CD4-positive, alpha-beta T cell treated with Interleukin-10 for 1 hour (primary cell): ENCODE results near the gene ZNF384.
A peak's percentile ranks its signal among the peaks of the same experiment; 100 is the strongest.

ENCODE experiments used
- DNase-seq: peaks from one replicate; pipeline ENCODE4 v3.0.0-alpha.2; 2020

ZNF384 gene

DNA sequence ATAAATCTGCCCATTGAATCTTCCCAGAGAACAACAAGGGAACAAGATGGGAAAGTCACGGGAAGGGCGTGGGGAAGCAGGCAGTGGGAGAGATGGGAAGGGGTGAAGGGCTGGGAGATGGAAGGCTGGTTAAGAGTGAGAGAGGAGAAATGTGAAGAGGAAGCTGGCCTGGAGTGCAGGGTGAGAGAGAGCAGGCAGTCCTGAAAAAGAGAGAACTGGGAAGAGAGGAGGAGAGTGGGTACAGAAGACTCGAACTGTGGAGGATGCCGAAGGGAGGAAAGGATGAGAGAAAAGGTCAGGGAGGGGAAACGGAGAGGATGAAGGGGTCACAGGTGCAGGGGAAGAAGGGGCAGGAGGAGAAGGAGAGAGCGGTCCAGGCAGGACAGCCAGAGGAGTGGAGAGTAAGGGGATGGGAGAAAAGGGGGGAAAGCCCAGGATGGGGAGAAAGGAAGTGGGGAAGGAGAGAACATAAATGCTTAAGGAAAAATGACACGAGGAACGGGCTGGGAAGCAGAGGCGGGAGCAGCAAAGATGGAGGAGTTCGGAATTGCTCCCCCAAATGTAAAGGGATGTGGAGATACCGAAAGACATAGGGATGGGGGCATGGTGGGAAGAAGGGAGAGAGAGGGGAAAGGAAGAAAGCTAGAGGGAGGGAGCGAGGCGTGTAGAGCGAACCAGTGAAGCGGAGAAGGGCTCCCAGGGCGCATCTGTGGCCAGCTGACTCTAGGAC is 10.2 kb upstream of the ZNF384 start:
- no peak for DNase-seq

DNA sequence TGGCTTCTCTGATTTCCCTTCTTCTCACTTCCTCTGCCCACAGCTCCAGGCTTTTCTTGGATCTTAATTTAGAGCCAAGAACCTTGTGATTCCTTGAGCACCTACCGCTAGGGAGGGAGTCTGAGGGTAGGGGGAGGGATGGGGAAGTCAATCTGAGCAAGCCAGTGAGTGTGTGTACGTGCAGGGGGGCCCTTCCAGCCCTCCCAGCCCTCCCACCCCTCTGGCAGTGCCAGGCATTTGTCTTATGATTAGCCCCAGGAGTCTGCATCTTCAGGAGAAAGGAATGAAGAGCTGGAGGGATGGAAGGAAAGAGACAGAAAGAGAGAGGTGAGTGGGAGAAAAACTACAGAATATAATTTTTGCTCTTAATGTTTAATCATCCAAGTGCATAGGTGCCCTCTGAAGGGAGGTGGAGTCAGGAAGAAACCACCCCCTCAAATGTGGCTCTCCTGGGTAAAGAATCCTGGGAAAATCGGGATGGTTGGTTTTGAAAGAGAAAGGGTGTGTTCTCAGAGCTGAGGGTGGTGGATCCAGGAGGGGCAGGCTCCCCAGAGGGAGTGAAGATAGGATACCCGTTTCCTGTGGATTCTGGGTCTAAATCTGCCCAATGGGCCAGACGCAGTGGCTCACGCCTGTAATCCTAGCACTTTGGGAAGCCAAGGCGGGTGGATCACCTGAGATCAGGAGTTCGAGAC is 9.3 kb upstream of the ZNF384 start:
- DNase-seq, result no peak

DNA sequence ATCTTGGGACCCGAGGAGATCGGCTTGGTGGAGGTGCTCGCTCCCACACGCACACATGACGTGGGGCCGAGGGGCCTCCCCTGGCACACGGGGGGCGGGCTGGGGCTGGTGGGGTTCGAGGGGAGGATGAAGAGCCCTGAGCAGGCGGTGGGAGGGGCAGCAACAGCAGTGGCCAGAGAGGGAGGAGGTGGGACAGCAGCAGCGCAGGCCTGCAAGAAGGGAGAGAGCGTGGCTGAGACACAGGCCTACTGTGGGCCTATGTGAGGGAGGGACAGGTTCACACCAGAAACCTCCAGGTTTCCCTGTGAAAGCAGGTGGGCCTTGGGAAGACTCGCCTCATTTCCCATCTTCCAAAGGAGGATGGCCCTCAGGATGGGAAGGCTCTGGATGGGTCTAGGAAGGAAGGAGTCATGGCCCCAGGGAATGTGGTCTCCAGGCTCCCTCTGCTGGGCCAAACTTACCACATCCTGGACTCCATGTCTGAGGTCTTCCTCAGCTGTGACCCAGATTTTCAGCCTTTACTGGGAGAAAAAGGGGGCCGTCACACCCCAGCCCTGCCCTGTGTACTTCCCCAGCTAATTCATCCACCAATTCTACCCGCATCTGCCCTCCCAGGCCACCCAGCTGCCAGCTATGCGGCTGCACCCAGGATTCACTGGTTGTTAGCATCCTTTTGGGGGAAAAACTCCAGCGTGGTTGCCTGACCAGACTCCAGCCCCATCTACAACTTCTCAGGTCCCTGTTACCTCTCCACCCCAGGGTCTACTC is 8.6 kb upstream of the ZNF384 start:
- peak; percentile 36 for DNase-seq

DNA sequence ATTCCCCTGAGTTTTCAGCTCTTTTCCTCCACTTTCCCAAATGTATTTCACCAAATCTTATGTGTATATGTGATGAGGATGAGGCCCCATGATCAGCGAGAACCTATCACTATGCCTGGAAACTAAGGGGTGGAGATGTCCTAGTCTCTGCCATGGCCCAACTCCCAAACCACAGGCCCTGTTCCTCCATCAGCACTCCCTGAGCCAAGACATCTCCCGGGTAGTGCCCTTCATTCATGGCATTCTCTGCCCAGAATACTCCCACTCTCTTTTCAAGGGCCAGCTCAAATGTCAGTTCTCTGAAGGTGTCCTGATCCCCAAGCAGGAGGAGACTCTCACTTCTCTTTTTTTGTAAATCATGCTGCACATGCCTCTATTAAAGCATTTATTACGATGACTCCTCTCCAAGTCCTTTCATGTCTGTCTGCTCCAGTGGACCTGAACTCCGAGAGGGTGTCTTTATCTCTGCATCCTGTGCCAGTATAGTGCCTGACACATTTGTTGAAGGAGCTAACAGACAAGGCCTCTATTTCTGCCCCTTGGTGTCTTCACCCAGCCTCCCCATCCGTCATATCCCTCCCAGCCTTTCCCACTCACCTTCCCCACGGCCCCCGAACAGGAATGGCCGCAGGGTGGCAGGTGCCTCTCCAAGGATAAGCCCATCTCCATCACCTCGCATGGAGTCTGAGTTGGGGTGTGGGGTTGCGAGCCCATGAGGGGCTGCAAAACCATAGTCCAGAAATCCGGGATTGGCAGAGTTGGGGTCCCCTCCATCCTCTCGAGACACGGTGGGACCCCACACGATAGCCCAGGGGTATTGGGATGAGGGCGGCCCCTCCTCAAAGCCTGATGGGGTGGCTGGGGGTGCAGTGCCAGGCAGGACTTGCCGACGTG is 7.8 kb upstream of the ZNF384 start:
- DNase-seq, result no peak

DNA sequence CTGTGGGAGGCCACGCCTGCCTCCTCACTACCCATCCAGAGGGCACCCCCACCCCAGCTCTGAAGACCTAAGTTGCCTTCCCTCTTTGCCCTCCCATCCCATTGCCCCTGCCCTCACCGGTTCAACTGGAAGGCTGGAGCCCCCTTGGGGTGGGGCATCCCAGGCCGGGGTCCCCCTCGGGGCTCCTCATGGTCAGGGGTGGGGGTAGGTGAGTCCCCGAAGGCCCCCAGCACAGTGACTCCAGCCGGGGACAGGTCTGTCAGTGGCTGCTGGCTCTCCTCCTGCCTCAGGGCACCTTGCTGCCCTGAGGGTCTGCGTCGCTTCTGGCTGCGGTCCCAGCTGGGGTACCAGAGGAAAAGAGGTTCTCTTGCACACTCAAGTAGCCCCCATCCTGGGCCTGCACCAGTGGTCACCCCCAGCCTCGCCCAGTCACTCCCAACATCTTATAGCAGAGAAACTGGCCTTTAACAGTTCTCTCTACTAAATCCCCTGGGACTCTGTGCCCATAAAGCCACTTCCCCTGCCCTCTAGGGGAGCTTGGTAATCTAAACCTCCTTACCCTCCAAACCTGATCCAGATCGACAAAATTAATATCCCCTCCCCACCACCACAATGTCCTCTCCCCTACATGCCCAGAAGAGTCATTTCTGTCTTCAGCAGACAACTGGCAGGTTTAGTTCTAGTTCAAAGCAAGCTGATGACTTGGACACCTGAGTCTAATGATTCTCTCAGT is 6.3 kb upstream of the ZNF384 start:
- DNase-seq, result no peak

DNA sequence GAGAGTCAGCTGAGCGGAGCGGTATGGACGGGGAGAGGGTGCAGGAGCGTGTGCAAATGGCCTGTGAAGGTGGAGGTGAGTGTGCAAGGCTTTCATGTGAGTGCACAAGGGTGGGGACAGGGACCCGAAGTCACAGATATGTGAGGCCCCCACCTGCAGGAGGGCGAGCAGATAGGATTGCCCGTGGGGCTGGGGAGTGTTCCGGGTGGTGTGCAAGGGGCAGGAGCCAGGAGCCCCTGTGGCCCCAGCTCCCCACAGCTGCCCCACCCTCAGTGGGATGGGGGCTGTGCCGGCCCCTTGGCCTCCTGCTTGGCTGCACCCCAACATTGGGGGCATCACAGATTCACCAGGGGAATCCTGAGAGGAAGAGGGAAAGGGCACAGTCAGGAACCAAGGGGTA is 5.5 kb upstream of the ZNF384 start:
- DNase-seq, result no peak

DNA sequence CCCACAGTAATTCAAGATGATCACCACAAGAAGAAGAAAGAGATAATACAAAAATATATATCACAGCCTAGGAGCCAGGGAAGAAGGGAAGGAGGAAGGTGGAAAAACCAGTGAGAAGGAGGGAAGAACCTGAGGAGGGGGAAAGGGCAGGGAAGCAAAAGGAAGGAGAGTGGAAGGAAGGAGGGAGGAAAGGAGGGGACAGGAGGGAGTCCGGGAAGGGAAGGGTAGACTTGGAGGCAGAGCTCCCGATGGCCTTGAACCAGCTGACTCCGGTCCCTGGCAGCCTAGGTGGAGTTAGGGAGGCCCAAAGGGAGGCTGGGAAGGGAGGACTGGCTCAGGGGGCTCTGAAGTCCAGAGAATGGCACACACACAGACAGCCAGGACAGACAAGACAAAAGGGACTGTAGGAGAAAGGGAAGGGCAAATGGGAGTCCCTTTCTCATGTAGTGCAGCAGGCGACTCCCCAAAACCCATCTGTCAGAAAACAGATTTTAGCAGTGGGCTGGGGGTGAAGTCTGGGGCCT is 4.7 kb upstream of the ZNF384 start:
- no peak for DNase-seq

DNA sequence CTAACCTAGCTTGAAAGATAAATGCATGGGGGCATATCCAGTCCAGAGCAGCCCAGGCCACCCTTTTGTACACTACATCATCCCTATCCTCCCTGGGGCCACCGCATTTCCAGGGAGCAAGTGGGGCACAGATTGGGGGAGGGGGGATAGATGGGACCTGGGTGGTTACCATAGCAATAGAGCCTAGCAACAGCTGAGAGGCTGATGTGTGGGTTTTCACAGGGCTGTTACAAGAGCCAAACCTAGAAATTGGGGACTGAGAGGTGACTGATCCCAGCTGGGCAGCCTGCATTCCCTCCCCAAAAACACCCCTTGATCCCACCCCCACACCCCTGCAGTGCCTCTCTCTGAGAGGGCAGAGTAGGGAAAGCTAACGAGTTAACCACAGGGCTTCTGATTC is 3.7 kb upstream of the ZNF384 start:
- no peak for DNase-seq

DNA sequence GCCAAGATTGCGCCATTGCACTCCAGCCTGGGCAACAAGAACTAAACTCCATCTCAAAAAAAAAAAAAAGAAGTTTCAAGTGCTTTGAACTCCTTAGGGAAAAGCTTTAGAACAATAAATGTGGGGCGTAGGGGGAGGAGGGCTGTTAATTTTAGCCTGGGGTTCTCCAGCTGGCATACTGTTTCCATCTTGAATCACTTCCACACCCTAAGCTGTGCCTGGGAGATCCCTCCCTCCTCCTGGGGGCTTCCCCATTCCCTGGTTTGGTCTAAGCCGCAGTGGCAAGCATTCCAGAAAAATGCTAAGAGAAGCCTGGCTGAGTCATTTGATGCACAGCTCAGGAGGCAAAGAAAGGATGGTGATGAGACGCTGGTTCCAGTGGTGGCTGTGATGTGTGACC is 2.3 kb upstream of the ZNF384 start:
- no peak for DNase-seq

DNA sequence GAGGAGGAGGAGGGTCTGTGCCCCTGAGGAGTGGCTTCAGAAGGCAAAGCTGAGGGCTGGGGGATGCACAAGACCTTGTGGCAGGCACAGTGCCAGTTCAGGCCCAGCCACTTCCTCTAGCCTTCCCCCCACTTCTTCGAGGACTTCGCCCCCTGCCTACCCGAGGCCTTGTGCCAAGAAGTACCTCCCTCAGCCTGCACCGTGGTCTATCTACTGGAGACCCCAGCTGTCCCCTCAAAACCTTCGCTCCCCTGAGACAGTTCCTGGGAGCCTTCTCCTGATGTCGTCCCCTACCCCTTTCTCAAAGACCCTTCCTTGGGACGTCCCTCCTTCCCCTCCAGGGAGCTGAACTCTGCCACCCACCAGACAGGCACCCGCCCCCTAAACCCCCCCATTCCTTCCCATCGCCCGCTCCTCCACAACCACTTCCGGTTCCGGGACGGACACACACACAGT is 604 bp downstream of the ZNF384 start:
- peak; percentile 53 for DNase-seq

DNA sequence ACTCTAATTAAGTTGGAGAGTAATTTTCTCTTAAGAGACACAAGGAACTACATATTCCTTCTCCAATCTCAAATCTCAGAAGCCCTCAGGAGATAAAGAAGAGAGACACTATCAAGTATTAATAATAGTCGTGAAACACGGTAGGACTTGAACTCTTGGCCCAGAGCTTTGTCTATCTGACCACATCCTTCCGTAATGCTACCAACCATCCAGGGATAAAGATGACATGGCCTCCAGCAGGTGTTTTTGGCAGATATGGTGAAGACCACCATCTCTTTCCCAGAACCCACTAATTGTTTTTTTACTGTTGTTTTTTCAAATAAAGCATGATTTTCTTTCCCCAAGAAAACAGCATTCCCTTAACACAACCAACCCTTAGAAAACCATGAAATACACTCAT is 3.4 kb downstream of the ZNF384 start:
- no peak for DNase-seq

DNA sequence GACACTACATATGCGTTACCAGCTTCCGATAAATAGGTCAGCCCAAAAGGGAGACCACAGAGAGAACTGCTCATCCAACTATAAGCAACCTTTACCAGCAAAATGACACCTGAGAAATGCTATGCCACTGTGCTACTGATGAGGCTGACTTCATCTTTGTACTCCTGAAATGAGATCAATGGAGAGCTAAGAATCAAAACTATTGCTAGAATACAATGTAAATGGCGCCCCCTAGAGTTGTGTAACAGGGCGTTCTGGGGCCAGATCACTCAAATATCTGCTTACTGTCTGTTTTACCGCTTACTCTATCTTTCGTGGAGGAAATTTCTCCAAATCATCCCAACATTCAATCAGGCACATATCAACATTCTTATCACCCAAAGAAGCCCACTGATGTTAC is 4.6 kb downstream of the ZNF384 start:
- peak; percentile 75 for DNase-seq

DNA sequence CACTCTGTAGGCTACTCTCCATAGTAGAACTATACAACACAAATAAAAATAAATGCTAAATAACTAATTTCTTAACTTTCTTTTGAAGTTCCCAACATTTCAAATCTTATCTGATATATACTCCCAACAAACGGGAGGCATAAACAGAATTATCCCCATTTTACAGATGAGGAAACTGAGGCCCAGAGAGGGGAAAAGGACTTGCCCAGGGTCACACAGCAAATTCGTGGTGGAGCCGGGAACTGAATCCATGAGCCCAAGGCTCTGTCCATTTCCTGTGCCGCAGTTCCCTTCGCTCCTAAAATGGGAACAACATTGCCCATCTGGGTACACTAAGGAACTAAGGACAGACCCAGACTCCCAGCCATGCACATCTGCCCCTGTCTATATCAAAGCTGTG is 12.2 kb downstream of the ZNF384 start:
- no peak for DNase-seq

DNA sequence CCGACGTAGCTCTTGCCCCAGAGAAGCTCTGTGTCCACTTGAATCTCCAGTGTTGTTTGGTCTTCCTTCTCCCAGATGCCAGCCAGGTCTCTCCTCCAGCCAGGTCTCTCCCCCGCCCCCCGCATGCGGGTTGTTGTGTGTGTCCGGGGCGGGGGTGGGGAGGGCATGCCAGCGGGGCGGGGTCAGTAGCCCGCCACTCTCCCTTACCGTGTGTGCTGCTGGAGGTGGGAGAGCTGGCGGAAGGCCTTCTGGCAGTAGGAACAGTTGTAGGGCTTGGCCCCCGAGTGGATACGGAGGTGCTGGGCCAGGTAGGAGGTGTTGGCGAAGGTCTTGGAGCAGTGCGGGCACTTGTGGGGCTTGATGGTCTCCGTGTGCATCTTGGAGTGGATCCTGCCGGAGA is 17.0 kb downstream of the ZNF384 start:
- DNase-seq, result no peak

DNA sequence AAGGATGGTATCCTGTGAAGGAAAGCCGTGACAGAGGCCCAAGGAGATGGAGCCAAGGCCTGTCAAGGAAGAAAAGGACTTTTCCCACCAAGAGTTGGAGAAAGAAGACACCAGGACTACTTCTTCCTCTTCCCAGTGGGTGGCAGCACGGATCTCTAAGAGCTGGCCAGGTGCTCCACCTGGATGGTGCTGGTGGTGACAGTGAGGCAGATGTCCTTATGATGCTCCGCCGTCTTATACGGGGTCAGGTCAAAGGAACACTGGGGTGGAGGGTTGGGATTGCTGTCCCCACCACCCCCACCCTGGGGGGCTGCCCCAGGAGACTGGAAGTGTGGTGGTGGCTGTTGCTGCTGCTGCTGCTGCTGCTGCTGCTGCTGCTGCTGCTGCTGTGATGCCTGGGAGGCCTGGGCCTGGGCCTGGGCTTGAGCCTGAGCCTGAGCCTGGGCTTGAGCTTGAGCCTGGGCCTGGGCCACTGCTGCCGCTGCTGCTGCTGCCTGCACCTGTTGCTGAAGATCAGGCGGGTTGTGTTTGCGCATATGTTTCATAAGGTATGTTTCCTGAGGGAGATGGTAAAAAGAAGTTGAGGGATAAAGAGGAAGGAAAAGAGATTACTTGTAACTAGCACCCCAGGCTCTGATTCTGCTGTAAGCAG is 21.5 kb downstream of the ZNF384 start:
- no peak for DNase-seq

DNA sequence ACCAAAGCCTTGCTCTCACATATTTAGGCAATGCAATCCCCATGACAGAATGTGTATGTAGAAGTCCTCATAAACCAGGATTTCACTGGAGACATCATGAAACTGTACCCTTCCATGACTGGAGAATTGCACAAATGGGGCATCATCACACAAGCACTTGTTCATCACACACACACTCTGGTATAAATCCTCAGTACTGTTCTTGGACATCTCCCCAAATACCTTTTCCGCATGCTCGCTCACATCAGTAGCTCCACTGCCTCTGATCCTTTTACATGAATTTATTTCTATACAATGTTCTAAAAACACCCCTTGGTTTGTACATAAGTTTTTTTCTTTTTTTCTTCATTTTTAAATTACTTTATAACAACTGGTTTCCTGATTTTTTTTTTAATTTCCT is 23.0 kb downstream of the ZNF384 start:
- no peak for DNase-seq

DNA sequence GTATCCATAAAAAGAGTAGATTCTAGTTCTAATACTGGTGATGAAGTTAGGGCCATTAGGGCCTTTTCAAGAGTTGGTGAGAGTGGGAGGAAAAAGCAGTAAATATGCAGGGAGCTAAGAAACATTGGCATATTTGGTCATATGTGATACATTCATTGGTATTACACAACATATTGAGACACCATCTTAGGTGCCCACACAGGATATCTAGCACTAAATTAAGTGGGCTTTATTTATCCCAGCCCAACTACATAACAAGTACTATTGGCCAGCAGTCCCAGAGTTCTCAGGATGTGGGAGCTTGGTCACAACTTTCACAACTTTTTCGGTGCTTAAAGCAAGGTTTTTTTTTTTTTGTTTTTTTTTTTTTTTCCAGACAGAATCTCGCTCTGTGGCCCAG is 24.3 kb downstream of the ZNF384 start:
- no peak for DNase-seq

DNA sequence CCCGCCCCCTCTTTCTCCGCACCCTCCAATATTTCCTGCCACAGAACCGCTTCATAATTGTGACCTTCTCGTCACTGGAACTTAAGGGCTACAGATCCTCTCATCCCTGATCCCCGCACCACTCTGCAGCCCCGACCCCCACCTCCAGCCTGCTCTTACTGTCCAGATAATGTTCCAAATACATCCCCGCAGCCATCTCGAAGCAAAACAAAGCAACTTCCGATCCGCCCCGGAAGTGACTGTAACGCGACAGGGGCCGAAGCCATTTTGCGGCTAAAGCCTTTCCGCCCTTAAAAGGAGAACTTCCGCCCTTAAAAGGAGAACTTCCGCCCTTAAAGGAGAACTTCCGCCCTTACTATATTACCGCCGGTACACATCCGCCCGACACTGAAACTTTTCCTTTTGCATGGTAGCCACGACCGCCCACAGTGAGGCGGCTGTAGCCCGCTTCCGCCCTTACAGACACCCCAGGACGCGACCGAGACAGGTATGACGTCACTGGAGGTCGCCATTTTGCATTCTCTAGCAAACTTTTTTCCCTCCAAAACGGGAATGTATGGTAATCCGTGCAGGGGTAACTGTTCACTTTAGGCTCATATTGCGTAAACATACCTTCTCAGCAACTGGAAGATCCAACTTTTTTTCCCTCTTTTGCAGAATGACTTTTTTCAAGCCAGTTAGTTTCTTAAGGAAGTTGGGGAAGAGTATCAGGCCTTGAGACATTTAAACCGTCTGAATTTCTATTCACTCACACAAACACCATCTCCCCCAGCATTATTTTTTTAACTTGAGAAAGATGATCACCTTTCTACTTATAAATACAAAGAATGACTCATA is 26.1 kb downstream of the ZNF384 start, which contains the start of gene ING4:
TSS of gene ING4 (minus strand) at position 214 of the 837 bp plus-strand sequence. CDS start at position 196, 18 bp downstream.
- peak; percentile 99 for DNase-seq

DNA sequence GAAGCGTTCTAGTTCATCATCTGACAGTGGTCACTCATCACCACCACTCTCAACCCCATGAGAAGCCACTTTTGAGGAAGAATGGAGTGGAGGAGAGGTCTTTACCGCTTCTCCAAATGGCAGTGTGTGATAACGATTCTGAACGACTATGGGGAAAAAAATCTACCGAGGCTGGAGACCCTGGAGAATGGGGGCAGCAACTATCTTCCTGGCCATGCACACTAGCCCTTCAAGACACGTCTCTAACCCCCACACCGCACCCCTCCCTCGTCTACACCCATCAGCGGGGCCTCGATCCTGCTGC is 26.6 kb downstream of the ZNF384 start:
- DNase-seq, result no peak

DNA sequence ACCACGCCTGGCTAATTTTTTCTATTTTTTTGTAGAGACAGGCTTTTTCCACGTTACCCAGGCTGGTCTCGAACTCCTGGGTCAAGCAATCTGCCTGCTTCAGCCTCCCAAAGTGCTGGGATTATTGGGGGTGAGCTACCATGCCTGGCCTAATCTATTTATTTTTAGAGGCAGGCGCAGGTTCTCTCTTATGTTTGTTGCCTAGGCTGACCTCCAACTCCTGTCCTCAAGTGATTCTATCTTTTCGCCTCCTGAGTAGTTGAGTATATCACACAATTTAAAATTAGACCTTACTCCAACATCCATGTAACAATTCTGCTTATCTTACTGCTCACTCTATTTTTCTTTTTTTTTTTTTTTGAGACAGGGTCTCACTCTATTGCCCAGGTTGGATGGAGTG is 35.2 kb downstream of the ZNF384 start:
- no peak for DNase-seq
